Nephron (organoid): ENCODE data around the gene PIGS.

Experiments used
- H3K27ac Mint-ChIP-seq, 3 experiments: 2 replicates each; pipeline ENCODE4 v1.8.0; 2020; ENCODE audit warnings: mixed read lengths in 3 of 3, mild to moderate bottlenecking in 2 of 3, moderate library complexity in 1 of 3
- H3K27me3 Mint-ChIP-seq: 2 replicates; pipeline ENCODE4 v1.8.0; 2021; ENCODE audit warnings: low read depth, mild to moderate bottlenecking, moderate library complexity, mixed read lengths
- H3K36me3 Mint-ChIP-seq: 2 replicates; pipeline ENCODE4 v1.8.0; 2020; ENCODE audit warnings: low read depth, mixed read lengths
- H3K4me1 Mint-ChIP-seq: 2 replicates; pipeline ENCODE4 v1.8.0; 2020; ENCODE audit warnings: mixed read lengths
- H3K4me3 Mint-ChIP-seq, 3 experiments: 2 replicates each; pipeline ENCODE4 v1.8.0; 2020; ENCODE audit warnings: mild to moderate bottlenecking in 3 of 3, mixed read lengths in 3 of 3, moderate library complexity in 2 of 3
- H3K9me3 Mint-ChIP-seq: 2 replicates; pipeline ENCODE4 v1.8.0; 2020; ENCODE audit warnings: mixed read lengths
- TF ChIP-seq, protein P1 (sequence below), 3 experiments: fragments of 200-600 bp; sonication (generic); IDR thresholded peaks; one replicate each; pipeline ENCODE4 v1.5.0; 2021; ENCODE audit warnings: antibody characterized with exemption in 3 of 3; ENCODE audit not compliant: unreplicated experiment in 3 of 3

Gene PIGS

GRCh38 chr17:28563475-28563874 lies 7.8 kb downstream of the PIGS start:
- Mint-ChIP-seq H3K27ac (peak overlapping the region in 2 of 3 experiments; percentile 63 to 67), H3K27me3 (no peaks in the 10 kb centered on the region), H3K4me1 (peaks cover 7% of the 10 kb centered on the region), H3K4me3 (no peak overlapping the region), H3K9me3 (no peaks in the 10 kb centered on the region), H3K36me3 (peaks cover 42% of the 10 kb centered on the region)
- TF ChIP-seq, protein P1, sequence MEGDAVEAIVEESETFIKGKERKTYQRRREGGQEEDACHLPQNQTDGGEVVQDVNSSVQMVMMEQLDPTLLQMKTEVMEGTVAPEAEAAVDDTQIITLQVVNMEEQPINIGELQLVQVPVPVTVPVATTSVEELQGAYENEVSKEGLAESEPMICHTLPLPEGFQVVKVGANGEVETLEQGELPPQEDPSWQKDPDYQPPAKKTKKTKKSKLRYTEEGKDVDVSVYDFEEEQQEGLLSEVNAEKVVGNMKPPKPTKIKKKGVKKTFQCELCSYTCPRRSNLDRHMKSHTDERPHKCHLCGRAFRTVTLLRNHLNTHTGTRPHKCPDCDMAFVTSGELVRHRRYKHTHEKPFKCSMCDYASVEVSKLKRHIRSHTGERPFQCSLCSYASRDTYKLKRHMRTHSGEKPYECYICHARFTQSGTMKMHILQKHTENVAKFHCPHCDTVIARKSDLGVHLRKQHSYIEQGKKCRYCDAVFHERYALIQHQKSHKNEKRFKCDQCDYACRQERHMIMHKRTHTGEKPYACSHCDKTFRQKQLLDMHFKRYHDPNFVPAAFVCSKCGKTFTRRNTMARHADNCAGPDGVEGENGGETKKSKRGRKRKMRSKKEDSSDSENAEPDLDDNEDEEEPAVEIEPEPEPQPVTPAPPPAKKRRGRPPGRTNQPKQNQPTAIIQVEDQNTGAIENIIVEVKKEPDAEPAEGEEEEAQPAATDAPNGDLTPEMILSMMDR (IDR thresholded peaks at IDR 0.05; ENCODE audit: unreplicated experiment in 3 of 3), result no peak

DNA sequence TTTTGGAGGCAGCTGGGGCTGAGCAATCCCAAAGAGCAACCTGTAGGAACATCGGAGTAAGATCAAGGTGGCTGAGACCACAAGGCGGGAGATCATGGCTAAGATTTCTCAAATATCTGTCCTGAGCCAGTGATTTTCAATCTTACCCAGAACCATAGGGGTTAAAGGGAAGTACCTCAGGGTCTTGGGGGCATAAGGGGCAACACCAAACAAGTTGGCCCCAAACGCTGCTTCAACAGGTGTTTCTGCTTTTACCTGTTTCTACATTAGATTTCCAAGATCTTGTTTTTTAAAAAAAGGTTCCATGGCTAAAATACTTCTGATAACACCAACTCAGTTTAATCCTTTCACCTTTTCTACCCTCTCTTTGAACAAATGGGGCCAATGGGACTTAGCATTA lies 16.3 kb downstream of the PIGS start:
- Mint-ChIP-seq H3K27me3 (no peaks in the 10 kb centered on the region), H3K9me3 (no peaks in the 10 kb centered on the region), H3K4me3 (peak overlapping the region in 1 of 3 experiments; percentile 57), H3K27ac (no peak overlapping the region), H3K4me1 (peaks cover 23% of the 10 kb centered on the region), H3K36me3 (peaks cover 46% of the 10 kb centered on the region)
- TF ChIP-seq, protein P1 (IDR thresholded peaks at IDR 0.05; ENCODE audit: unreplicated experiment in 3 of 3), result no peak

DNA sequence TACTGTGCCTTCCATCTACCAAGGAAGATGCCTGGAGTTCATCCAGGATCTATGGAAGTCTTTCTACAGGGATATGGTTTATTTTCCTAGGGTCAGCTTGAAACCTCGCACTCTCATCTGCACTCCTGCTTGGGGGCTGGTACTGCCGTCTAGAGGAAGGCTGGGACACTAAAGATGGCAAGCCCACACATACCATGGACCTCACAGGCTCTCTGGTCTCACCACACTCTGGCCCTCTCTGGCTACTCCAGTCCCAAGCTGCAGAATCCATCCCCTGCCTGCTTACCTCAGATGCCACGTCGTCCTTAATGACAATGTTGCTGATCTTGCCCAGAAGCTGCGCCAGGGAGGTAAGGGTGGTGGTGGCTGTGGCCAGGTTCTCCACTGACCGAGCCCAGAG lies 16.8 kb downstream of the PIGS start:
- peaks cover 42% of the 10 kb centered on the region for H3K36me3 Mint-ChIP-seq
- peak overlapping the region in 2 of 3 experiments; percentile 17 to 57 for H3K4me3 Mint-ChIP-seq
- H3K27me3 Mint-ChIP-seq, result no peaks in the 10 kb centered on the region
- no peak overlapping the region for H3K27ac Mint-ChIP-seq
- peaks cover 24% of the 10 kb centered on the region for H3K4me1 Mint-ChIP-seq
- TF ChIP-seq, protein P1 (IDR thresholded peaks at IDR 0.05; ENCODE audit: unreplicated experiment in 3 of 3), result no peak
- H3K9me3 Mint-ChIP-seq, result no peaks in the 10 kb centered on the region

DNA sequence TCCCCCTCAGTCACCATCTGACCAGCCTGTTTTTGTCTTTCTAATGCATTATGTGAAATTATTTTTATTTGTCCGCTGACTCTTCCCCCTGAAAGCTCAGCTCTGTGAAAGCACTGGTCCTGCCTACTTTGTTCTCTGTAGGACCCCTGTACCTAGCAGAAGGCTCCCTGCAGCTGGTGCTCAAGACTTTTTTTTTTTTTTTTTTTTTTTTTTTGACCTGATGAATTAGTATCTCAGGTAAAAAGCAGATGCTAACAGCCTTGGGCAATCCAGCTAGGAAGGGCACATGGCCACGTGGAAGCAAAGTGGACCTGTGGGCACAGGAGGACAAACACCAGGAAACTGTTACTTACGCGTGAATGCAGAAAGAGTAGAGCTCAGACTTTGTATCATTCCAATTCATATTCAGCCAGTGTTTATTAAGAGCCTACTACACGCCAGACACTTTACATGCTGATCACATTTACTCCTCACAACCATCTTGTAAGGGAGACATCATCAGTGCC lies 18.3 kb downstream of the PIGS start:
- Mint-ChIP-seq H3K36me3 (peaks cover 35% of the 10 kb centered on the region), H3K27ac (peak overlapping the region; percentile 87 to 96 (median 88)), H3K4me1 (peaks cover 31% of the 10 kb centered on the region), H3K27me3 (no peaks in the 10 kb centered on the region), H3K9me3 (no peaks in the 10 kb centered on the region), H3K4me3 (peak overlapping the region; percentile 89 to 99 (median 94))
- TF ChIP-seq, protein P1 (IDR thresholded peaks at IDR 0.05; ENCODE audit: unreplicated experiment in 3 of 3), result no peak

DNA sequence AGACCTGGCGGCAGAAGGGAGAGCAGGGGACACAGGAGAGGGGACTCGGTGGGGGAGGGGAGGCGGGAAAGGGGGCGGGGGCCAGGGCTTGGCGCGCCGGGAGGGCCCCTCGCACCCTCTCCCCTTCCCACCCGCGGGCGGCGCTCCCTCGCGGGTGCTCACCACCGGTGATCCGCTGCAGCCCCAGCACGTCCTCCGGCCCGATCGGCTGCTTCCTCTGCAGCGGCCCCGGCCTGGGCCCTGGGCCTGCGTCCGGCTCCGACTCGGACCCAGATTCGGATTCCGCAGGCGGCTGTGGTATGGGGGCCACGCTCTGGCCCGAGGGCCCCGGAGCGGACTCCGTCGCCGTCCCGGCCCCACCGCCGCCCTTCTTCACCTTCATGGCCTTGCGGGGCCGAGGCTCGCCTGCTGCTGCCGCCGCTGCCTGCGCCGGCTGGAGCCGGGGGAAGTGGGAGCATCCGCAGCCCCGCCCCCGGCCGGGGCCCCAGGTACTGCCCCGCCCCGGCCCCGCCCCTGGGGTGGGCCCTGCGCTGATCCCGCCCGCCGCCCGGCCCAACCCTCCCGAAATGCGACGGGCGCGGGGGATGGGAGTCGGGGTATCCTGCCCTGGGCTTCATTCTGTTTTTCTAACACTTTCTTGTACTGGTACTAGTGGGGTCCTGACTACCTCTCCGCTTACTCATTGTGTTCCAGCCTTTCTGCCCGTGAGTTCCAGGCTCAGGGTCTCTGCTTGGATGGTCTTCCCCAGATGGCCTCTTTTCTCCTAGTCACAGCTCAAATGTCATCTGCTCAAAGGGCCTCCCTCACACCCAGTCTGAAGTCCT lies 18.9 kb downstream of the PIGS start, which contains the start of gene UNC119:
TSS of gene UNC119 (minus strand) at position 449 of the 824 bp plus-strand sequence. CDS start at position 382, 67 bp downstream.
- H3K4me3 Mint-ChIP-seq, result peak within 1 kb of the TSS; percentile 89 to 99 (median 94)
- peaks cover 29% of the 10 kb centered on the region for H3K36me3 Mint-ChIP-seq
- no peaks in the 10 kb centered on the region for H3K27me3 Mint-ChIP-seq
- peaks cover 31% of the 10 kb centered on the region for H3K4me1 Mint-ChIP-seq
- H3K9me3 Mint-ChIP-seq, result no peaks in the 10 kb centered on the region
- TF ChIP-seq, protein P1 (IDR thresholded peaks at IDR 0.05; ENCODE audit: unreplicated experiment in 3 of 3), result no peak
- peak within 1 kb of the TSS; percentile 87 to 96 (median 88) for H3K27ac Mint-ChIP-seq
